IPS DF 4.7 (cell line): Measurements from ENCODE around the gene GPC3.

Experiments
- DNase-seq: peaks from one replicate; pipeline ENCODE4 v3.0.0-alpha.2; 2013; ENCODE audit warnings: low spot score; ENCODE audit errors: extremely low read depth

The GPC3 gene

DNA sequence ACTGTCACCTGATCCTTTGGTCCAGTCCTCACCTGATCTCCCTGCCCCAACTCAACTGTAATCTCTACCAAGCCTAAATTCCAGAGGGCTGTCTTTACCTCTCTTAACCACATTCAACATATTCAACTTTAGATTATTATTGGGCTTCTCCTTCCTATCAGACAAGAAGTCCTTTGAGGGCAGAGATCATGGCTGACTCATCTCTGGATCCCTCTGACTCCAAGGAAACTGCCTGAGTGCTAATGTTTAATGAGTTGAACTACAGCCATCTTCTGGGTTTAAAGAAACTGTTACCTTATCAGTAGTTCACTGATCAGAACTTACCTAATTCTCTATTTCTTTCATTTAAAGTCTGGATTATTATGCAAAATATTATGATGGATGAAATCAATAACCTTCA, 135.7 kb downstream of the GPC3 start:
- no peak for DNase-seq

DNA sequence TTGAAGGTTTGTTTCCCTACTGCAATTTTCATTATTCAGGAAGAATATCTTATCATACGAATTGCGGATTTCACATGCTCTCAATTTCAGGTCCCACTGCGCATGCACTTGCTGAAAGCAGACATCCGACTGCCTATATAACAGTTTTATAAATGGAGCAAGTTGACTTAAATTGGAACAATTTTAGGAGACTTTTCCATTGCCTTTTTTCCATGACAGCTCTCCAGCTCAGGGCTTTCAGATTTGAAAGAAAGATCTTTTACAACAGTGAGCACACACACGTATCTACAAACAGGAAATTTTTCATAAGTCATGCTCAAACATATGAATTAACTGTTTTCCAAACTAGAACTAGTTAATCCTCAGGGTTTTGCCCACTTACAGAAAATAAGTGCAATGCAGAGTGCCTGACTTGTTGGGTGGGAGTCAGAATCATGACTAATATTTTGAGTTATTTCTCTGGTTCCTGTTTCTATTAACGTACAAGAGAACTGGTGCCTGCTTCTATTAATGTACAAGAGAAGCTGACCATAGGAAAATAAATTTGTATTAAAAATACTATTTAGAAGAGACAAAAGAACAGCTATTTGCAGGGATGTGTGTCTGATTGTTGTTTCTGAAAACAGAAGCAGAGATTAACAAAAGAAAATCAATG, 137.9 kb downstream of the GPC3 start:
- no peak for DNase-seq

DNA sequence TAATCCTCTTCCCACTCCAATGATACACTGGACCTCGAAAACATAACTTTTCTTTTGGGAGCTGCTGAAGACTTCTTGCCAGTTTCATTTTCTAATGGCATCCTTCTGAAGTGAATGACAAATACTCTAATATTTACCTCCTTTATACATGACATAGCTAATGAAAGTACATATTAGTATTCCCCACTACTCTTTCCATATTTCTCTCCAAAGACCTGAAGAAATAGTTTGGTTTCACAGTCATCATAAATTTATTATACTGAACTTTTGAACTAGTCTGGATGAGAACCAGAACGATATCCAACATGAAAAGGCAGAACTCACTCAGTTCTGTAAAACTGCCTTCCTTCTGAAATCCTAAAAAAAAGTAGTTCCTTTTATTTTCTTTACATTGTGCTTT, 139.1 kb downstream of the GPC3 start:
- DNase-seq: no peak

DNA sequence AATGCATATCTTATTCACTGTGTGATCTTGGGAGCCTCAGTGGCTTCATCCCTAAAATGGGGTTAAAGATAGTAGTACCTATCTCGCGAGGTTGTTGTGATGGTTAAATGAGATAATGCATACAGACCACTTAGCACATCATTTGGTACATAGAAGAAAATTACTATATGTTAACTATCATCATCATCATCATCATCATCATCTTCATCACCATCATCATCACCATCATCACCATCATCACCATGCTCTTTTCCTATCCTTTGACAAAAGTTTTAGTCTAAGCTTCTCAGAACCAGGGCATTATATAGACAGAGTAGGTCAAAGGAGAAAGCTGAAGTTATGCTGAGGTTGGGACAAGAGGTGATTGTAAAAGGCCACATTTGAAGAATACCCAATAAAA, 145.0 kb downstream of the GPC3 start:
- no peak for DNase-seq

DNA sequence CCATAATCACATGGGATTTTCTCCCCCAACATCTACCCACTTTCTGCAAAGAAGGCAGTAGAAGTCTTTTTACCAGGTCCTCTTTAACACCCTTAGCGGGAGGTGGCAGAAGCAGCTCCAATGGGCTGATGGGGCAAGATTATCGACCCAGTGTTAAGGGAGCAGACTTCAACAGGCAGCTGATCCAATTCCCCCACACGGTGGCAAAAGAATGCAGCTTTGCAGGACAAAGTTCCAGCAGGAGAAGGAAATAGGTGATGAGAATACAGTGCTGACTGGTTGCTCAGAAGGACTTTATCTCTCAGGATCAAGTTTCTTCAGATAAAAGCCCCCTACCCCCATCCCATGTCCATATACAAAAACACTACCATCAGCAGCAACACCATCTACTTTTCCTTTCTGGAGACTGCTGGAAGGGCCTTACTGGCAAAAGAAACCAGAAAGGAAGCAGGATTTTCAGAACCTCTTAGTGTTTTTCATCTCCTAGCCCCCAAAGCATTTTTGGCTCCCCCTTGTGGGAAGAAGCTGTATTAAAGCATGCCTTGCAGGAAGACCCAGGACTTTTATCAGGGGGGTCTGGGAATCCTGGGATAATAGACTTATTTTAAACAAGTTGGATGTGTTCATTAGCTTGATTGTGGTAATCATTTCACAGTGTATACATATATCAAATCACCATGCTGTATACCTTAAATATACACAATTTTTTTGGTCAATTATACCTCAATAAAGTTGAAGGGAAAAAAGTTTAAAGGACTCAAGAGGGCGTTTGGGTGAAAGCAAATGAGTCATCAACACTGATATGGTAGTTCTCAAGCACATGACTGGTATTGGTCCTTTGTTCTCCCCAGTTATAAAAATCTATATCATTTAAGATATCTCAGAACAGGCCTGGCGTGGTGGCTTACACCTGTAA, 146.4 kb downstream of the GPC3 start:
- peak; percentile 14 for DNase-seq

DNA sequence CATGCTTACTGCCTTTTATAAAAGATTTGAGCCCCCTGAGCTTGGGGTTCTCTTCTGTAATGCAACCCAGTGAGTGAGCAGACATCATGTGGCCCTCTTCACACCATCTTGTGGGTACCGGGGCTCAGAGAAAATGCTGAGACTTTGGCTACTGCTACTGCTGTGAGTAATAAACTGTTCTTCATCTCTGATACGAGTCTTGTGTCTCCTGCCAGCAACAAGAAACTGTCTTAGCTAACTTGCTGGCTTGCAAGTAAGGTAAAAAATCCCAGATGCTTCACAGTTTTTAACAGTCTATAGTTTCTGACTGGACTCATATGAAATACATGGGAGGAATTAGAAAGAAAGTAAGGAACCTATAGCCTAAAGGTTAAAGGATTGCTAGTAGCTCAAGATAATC, 148.3 kb downstream of the GPC3 start:
- no peak for DNase-seq

DNA sequence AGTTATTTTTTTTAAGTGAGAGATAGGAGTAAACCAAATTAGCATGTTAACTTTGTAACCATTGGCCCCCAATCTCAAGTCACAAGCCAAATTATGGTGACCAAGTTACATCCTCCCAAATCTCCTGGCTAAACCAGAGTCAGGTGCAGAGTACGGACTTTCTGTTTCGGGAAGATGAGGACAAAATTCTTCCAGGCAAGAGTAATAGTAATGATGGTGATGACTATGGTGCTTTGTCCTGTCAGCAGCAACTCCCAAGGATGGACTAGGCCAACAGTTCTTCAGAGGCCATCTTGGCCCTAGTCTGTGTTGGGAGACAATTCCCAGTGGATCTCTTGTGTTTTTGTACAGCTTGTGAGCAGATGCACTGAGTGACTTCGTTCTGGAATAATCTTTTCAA, 148.8 kb downstream of the GPC3 start:
- DNase-seq: no peak

DNA sequence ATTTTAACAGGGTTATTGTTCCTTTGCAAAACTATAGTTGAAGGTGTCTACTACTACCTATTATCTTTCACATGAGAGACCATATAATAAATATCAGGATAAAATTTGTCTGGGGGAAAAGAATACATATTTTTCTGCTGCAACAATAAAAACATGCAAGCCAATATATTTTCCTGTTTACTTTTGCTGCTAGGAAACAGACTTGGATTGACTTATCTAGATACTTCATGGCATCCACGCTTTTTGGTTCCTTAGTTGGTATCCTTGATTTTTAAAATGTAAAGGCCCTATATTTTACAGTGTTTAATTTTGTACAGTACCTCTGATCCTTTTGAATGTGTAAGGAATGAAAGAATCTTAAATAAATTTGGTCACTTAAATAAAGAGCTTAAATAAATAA, 150.6 kb downstream of the GPC3 start:
- DNase-seq: no peak

DNA sequence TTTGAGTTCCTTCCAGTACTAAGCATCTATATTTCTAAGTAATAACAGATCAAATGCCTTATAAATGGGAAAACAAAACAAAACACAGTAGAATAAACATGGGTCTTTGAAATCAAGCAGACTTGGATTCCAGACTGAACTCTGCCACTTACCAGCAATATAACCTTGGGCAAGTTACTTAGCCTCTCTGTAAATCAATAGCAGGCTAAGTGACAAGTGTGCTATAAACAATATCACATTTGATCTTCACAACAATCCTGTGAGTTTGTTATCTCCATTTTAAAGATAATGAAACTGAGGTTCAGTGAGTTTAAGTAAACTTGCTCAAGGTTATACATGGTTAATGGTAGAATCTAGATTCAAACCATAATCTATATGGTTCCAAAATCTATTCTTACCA, 165.8 kb downstream of the GPC3 start:
- DNase-seq: no peak

DNA sequence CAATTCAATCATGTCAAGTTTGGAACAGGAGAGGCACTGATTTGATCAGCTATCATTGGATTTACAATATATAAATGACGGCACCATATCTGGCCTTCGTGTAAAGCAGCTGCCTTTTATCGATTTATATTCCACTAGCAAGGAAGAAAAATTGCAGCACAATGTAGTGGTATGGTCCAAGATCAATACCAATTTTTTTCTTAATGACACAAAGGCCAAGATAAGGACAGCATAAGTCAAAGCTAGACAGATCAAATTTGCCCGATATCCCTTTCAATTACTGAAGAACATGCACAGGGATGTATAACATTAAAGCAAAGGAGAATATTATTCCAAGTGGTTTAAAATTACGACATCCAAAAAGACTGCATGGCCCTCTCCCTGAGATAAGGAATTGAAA, 167.4 kb downstream of the GPC3 start:
- DNase-seq: no peak

DNA sequence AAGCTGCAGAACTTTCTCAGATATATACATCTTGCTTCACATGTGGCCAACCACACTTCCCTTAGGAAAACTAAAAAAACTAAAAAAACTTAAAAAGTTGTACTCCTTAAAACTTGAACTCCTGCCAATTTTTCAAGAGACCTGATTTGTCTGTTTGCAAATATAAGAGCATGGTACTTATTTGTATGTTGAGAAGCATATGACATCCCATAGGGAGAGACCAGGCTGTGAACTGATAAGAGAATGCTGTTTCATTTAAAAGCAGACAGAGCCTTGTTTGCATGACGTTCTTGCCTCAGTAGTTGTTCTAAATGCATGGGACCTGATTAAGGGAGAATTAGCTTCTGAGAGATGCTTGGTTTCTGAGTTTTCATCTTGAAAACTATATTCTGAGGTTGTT, 169.9 kb downstream of the GPC3 start:
- DNase-seq: no peak

DNA sequence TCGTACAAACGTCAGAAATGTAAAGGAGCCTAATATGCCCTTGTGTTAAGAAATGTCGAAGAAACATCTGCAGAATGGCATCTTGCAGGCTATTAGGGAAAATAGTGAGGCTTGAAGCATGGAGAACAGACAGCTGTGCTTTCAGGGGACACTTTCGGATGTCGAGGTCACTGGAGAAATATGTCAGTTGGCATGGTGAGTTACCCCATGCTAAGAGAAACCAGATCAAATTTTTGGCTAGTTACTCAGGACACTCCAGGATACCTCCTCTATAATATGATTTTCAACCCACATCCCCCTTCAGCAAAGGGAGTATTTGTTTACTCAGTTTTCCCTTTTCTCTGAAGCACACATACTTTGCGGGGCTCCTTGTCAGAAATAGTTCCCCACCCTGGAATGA, 171.4 kb downstream of the GPC3 start:
- DNase-seq: no peak

DNA sequence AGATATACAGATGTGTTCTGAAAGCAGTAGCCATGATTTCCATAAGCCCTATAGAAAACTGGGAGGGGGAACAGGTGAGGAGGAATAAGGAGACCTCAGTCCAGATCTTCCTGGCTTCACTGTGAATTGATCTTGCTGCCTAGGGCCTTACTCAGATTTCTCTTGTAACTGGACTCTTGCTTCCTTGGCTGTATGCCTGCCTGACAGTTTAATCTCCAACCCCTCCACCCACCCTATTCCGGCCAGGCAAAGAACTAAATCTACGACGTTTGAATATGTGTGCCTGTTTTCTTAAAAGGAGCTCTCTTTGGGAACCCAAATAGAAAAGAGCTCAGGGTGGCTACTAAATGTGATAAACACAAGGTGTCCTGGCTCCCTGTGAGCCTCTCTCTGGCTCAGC, 173.0 kb downstream of the GPC3 start:
- DNase-seq: no peak

DNA sequence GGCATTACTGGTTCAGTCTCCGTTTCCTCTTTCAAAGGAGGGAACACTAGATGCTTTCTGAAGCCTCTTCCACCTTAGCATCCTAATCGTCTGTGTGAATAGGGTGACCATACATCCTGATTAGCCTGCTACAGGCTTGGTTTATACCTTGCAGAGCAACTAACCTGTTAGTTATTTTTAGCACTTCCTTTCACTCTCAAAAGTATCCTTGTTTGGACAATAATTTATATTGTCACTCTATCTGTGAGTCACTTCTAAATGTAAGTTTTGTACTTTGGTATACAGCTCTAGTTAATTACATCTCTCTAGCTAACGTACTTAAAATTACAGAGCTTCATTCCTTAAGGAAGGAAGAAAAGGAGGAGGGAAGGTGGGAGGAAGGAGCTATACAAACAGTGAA, 174.5 kb downstream of the GPC3 start:
- DNase-seq: no peak

DNA sequence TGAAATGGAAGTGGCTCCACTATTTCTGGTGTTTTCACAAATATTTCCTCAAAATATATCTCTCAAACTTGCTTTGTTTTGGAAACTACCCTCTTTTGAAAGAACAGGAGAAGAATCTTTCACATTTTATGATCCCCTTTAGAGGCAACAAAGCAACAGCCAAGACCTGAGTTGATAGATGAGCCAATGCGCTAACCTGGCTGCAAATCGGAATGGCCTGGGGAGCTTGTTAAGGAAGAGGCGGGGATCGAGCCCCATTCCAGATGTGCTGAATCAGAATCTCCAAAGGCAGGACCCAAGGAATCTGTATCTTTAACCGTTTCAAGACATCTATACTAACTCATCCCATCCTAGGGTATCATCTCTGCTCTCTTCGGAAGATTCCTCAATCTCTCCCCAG, 181.3 kb downstream of the GPC3 start:
- no peak for DNase-seq

DNA sequence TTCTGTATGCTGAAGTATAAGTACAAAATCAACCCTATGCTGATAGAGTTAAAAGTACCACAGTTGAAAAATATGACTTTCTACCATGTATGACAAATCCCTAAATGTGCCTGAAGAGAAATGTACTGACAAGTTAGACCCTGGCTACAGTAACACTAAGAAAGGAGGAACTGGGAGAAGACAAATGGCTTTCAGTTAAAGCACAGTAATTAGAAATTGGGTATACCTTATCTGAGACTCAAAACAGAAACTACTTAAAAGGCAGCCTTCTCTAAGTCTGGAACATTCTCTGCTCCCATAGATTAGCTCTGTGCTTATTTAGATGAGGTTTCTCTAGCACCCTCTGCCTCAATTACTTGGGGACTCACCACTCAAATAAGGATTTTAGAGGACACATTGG, 189.1 kb downstream of the GPC3 start:
- DNase-seq: no peak

DNA sequence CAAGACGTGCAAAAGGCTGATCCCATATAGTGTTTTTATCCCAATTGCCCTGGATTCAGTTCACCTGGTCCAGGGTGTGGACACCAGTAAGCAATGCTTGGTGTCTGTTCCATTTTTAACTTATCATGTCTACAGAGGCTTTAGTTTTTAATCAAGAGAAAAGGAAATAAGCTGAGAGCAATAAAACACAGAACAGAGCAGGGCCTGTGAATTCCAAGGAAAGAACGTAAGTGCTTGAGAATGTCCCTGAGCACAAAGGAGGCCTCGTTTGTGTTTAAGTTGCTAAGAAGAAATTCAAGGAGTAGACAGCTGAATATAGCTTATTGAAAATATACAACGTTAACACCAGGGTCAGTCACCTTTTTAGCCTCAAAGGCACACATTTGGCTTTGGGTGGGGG, 191.3 kb downstream of the GPC3 start:
- no peak for DNase-seq

DNA sequence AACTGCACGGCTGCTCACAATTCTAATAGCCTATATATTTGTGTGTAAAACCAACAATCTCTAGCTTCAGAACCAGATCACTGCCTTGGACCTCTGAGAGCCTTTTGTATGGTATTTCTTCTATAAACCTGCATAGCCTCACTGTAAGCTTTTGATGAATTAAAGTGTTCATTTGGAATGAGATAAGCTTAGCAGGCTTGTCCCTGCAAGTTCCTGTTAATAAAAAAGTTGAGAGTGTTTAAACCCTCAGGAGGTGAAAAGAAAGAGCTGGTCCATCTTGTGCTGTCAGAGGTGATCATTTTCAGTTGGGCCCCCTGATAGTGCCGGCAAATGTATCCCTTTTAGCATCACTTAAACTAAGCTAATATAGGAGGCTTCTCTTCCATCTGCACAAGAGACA, 191.8 kb downstream of the GPC3 start:
- no peak for DNase-seq

DNA sequence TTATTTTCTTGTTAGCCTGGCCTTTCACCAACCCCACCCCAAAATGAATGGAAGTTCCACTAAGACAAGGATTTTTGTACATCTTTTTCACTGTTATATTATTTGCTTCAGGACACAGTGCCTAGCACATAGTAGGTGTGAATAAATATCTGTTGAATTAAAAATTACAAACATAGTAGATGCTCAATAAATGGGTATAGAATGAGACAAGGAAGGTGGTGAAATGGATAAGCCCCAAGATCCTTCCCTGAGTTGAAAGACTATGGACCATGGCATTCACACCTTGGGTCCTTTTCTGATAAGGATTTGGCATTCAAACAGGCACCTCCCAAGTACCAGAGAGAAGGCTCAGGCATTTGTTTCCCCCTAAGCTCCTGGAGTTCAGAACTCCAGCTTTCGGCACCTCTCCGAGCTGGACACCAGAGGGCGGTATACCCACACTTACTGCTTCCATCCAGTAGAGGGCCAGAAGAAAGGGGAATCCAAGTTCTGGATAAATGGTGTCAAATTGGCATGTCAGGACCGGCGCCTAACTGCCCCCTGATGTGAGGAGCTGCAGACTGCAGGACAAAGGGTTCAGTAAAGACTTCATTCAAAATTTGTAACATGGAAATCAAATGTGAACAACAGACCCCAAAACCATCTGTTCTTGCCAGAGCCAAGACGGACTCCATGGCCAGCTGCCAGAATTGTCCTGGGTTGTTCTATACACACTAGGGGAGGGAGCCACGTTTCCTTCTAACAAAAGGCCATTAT, 193.0 kb downstream of the GPC3 start:
- DNase-seq: peak; percentile 62

DNA sequence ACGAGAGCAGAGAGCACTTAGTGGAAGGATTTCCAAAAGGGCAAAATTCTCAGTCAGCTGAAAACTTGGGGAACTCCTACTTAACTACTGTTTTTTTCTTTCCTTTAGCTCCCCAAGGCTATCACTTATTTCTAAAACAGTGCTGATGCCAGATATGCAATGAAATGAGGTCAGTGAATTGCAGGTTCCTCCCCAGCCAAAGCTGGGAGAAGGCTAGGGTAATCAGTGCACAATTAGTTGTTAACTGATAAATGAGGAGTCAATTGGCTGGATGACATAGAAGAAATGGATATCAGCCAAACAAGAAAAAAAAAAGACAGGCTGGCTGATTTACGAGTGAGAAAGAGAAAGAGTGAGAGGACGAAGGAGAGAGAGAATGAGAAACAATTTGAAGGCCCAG, 195.6 kb downstream of the GPC3 start:
- no peak for DNase-seq

DNA sequence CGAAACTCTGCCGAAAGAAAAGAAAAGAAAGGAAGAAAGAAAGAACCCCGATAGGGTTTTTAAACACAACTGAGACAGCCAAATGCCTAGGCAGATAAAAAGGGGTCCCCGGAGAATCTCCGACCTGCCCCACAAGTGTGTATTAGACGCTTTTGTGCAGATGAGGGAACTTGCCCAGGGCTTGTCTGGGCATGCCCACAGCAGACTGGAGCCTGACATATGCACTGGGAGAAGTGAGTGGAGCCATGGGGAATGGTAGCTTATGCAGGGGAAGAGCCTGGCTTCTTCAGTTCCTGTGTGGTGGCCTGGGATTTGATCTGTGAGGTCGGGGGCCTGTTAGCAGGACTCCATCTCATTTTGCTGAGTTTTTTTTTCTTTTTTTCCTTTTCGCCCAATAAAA, 199.0 kb downstream of the GPC3 start:
- no peak for DNase-seq

DNA sequence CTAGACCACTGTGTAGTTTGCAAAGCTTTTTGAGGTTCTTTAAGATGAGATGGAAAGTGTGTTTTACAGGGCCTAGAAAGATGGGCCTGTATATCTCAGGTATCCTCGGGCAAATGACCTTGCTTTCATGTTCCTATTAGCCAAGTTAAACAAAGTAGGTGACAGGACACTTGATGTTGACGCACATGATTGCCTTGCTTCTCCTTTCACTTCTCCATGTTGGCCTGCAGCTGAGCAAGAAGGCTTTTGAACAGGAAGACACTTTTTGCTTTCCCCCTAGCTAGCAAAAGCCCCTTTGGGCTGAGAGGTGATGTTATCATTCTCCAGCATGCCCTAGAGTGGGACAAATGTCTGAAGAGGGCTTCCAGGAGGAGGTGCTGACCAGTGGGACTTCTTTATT, 202.1 kb downstream of the GPC3 start:
- no peak for DNase-seq
